SK-N-SH (cell line): ENCODE measurements around the gene MAP3K9. TPM values are rescaled to one million over a fixed set of nuclear protein-coding genes. Genes with fewer than 3 reads are reported as not detected.

Experiments
- CTCF ChIA-PET: fragments of 300-600, 350-600 bp; formaldehyde crosslinking; extraction: SDS; loops from one replicate; lab custom pipeline; 2021; lab: Yijun Ruan, JAX
- POLR2A ChIA-PET: fragments of 350-600 bp; sonication (Branson Sonifier 250); formaldehyde crosslinking; extraction: SDS; loops from one replicate; lab custom pipeline; 2020; ENCODE audit warnings: antibody characterized with exemption, inconsistent platforms; lab: Yijun Ruan, JAX
- DNase-seq: peaks from one replicate; pipeline ENCODE4 v3.0.0; 2012
- H2AFZ ChIP-seq: fragments of 200-600 bp; sonication (generic); 2 replicates; pipeline ENCODE4 v1.8.1; 2016; ENCODE audit warnings: antibody characterized with exemption, mild to moderate bottlenecking, low read depth
- H3F3A ChIP-seq: fragments of 200-600 bp; sonication (generic); replicated peaks from 2 replicates; pipeline ENCODE3; 2016; ENCODE audit warnings: antibody characterized with exemption, mild to moderate bottlenecking; ENCODE audit not compliant: insufficient read depth
- H3K27ac ChIP-seq, 2 experiments: fragments of 200-500 bp in 1 of 2; fragments of 200-600 bp in 1 of 2; sonication (Bioruptor generic) in 1 of 2; sonication (generic), shearing (Covaris generic) in 1 of 2; 2 replicates each; pipeline versions ENCODE4 v1.5.1 to v1.6.1; 2014 to 2016; ENCODE audit warnings: low read depth in 2 of 2, inconsistent platforms in 1 of 2, low read length in 1 of 2, mild to moderate bottlenecking in 1 of 2, mixed read lengths in 1 of 2
- H3K27me3 ChIP-seq: fragments of 200-600 bp; sonication (generic), shearing (Covaris generic); 2 replicates; pipeline ENCODE4 v1.6.1; 2016; ENCODE audit warnings: mixed run types; ENCODE audit not compliant: insufficient read depth
- H3K36me3 ChIP-seq, 2 experiments: fragments of 200-500 bp in 1 of 2; fragments of 200-600 bp in 1 of 2; sonication (Bioruptor generic) in 1 of 2; sonication (generic) in 1 of 2; replicated peaks in 1 of 2; 2 replicates each; pipeline versions ENCODE3 to v1.5.1; 2014 to 2016; ENCODE audit warnings: low read length in 1 of 2, mild to moderate bottlenecking in 1 of 2; ENCODE audit not compliant: insufficient read depth in 2 of 2, control insufficient read depth in 1 of 2
- H3K4me1 ChIP-seq, 2 experiments: fragments of 200-500 bp in 1 of 2; fragments of 200-600 bp in 1 of 2; sonication (Bioruptor generic) in 1 of 2; sonication (generic), shearing (Covaris generic) in 1 of 2; 2 replicates each; pipeline versions ENCODE4 v1.5.1 to v1.6.1; 2014 to 2016; ENCODE audit warnings: low read depth in 1 of 2, low read length in 1 of 2, mixed run types in 1 of 2; ENCODE audit not compliant: insufficient read depth in 2 of 2, control insufficient read depth in 1 of 2
- H3K4me2 ChIP-seq: fragments of 200-600 bp; sonication (generic), shearing (Covaris generic); 2 replicates; pipeline ENCODE4 v1.6.1; 2017; ENCODE audit warnings: mixed run types
- H3K4me3 ChIP-seq, 2 experiments: fragments of 200-500 bp in 1 of 2; fragments of 200-600 bp in 1 of 2; sonication (Bioruptor generic) in 1 of 2; sonication (generic), shearing (Covaris generic) in 1 of 2; 2 replicates each; pipeline versions ENCODE4 v1.5.1 to v1.8.1; 2014 to 2016; ENCODE audit warnings: low read depth in 2 of 2, inconsistent platforms in 1 of 2, low read length in 1 of 2, mild to moderate bottlenecking in 1 of 2, mixed read lengths in 1 of 2, moderate library complexity in 1 of 2
- H3K79me2 ChIP-seq: fragments of 200-600 bp; sonication (generic); 2 replicates; pipeline ENCODE4 v1.8.1; 2017; ENCODE audit warnings: mild to moderate bottlenecking; ENCODE audit not compliant: insufficient read depth
- H3K9ac ChIP-seq: fragments of 200-600 bp; sonication (generic); 2 replicates; pipeline ENCODE4 v1.6.1; 2017; ENCODE audit warnings: mixed run types
- H3K9me2 ChIP-seq: fragments of 200-600 bp; sonication (generic); 2 replicates; pipeline ENCODE4 v1.6.1; 2017; ENCODE audit warnings: mixed run types
- H3K9me3 ChIP-seq: fragments of 200-600 bp; sonication (generic); 2 replicates; pipeline ENCODE4 v1.6.1; 2017; ENCODE audit warnings: mixed run types, mild to moderate bottlenecking, moderate library complexity
- H4K20me1 ChIP-seq: fragments of 200-600 bp; sonication (generic); 2 replicates; pipeline ENCODE4 v1.6.1; 2017; ENCODE audit warnings: mild to moderate bottlenecking, mixed run types; ENCODE audit not compliant: insufficient read depth
- EZH2phosphoT487 ChIP-seq: fragments of 200-600 bp; sonication (generic); IDR thresholded peaks from 2 replicates; pipeline ENCODE4 v1.6.1; 2017; ENCODE audit warnings: low read depth, mixed run types, mild to moderate bottlenecking, antibody characterized with exemption, moderate library complexity, borderline replicate concordance
- FOSL2 ChIP-seq: IDR thresholded peaks from 2 replicates; pipeline ENCODE4 v1.4.0; 2012; ENCODE audit warnings: low read depth, mild to moderate bottlenecking, moderate library complexity, borderline replicate concordance
- FOXM1 ChIP-seq: IDR thresholded peaks from 2 replicates; pipeline ENCODE4 v1.4.0; 2012; ENCODE audit warnings: low read depth, mild to moderate bottlenecking
- MAX ChIP-seq: IDR thresholded peaks from 2 replicates; pipeline ENCODE4 v1.4.0; 2012; ENCODE audit warnings: low read depth
- MEF2A ChIP-seq: IDR thresholded peaks from 2 replicates; pipeline ENCODE4 v1.4.0; 2012; ENCODE audit warnings: low read depth, borderline replicate concordance
- NRF1 ChIP-seq: IDR thresholded peaks from 2 replicates; pipeline ENCODE4 v1.6.1; 2012; ENCODE audit warnings: low read depth, mild to moderate bottlenecking, low read length
- POLR2AphosphoS5 ChIP-seq: IDR thresholded peaks from 2 replicates; pipeline ENCODE4 v1.6.1; 2012; ENCODE audit warnings: low read depth, low read length
- TCF12 ChIP-seq: IDR thresholded peaks from 2 replicates; pipeline ENCODE4 v1.4.0; 2012
- USF1 ChIP-seq: IDR thresholded peaks from 2 replicates; pipeline ENCODE4 v1.4.0; 2012; ENCODE audit warnings: low read depth, borderline replicate concordance
- WGBS: methylation state at CpG from one replicate; pipeline ENCODE4 v1.1.6; 2017; ENCODE audit warnings: low lambda C conversion rate; 5-methylcytosine and 5-hydroxymethylcytosine counted together
- polyA plus RNA-seq, 3 experiments: library from polyadenylated mRNA; depleted of rRNA; stranded (reverse); fragments of >200 nt; gene quantifications; 2 replicates each; pipeline ENCODE4 v1.2.3, GENCODE V29; 2012
- TF ChIP-seq, protein P1 (sequence below): IDR thresholded peaks from 2 replicates; pipeline ENCODE4 v1.6.1; 2012; ENCODE audit warnings: mild to moderate bottlenecking, low read depth, low read length, moderate library complexity
- TF ChIP-seq, protein P2 (sequence below): fragments of 200-600 bp; sonication (generic); IDR thresholded peaks from 2 replicates; pipeline ENCODE4 v1.6.1; 2017; ENCODE audit warnings: antibody characterized with exemption, mild to moderate bottlenecking, moderate library complexity

The MAP3K9 gene
- polyA plus RNA-seq, 1 of the 3 experiments (the other 2 are of a cell fraction): 2.0 TPM

GRCh38 chr14:70789961-70790360, 19.4 kb downstream of the MAP3K9 start:
- Histone ChIP-seq H2AFZ (no peak overlapping the region), H3K27ac (no peak overlapping the region), H3K27me3 (no peaks in the 10 kb centered on the region), H3K9ac (no peak overlapping the region), H4K20me1 (no peaks in the 10 kb centered on the region; the same call in 1 of the 2 replicates), H3K9me2 (no peaks in the 10 kb centered on the region), H3K9me3 (no peaks in the 10 kb centered on the region), H3K36me3 (peaks cover 0 to 9% of the 10 kb centered on the region in 2 experiments), H3K4me2 (no peak overlapping the region), H3F3A (peaks cover 17% of the 10 kb centered on the region), H3K79me2 (no peaks in the 10 kb centered on the region), H3K4me3 (no peak overlapping the region), H3K4me1 (peaks cover 4 to 7% of the 10 kb centered on the region in 2 experiments; a peak in 3 of 4 replicates)
- TF ChIP-seq FOSL2 (no peak), USF1 (no peak), NRF1 (no peak), MEF2A (no peak), FOXM1 (no peak), MAX (no peak), TCF12 (no peak), POLR2AphosphoS5 (no peak), EZH2phosphoT487 (no peak)
- TF ChIP-seq, protein P1, sequence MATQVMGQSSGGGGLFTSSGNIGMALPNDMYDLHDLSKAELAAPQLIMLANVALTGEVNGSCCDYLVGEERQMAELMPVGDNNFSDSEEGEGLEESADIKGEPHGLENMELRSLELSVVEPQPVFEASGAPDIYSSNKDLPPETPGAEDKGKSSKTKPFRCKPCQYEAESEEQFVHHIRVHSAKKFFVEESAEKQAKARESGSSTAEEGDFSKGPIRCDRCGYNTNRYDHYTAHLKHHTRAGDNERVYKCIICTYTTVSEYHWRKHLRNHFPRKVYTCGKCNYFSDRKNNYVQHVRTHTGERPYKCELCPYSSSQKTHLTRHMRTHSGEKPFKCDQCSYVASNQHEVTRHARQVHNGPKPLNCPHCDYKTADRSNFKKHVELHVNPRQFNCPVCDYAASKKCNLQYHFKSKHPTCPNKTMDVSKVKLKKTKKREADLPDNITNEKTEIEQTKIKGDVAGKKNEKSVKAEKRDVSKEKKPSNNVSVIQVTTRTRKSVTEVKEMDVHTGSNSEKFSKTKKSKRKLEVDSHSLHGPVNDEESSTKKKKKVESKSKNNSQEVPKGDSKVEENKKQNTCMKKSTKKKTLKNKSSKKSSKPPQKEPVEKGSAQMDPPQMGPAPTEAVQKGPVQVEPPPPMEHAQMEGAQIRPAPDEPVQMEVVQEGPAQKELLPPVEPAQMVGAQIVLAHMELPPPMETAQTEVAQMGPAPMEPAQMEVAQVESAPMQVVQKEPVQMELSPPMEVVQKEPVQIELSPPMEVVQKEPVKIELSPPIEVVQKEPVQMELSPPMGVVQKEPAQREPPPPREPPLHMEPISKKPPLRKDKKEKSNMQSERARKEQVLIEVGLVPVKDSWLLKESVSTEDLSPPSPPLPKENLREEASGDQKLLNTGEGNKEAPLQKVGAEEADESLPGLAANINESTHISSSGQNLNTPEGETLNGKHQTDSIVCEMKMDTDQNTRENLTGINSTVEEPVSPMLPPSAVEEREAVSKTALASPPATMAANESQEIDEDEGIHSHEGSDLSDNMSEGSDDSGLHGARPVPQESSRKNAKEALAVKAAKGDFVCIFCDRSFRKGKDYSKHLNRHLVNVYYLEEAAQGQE: no peak
- TF ChIP-seq, protein P2, sequence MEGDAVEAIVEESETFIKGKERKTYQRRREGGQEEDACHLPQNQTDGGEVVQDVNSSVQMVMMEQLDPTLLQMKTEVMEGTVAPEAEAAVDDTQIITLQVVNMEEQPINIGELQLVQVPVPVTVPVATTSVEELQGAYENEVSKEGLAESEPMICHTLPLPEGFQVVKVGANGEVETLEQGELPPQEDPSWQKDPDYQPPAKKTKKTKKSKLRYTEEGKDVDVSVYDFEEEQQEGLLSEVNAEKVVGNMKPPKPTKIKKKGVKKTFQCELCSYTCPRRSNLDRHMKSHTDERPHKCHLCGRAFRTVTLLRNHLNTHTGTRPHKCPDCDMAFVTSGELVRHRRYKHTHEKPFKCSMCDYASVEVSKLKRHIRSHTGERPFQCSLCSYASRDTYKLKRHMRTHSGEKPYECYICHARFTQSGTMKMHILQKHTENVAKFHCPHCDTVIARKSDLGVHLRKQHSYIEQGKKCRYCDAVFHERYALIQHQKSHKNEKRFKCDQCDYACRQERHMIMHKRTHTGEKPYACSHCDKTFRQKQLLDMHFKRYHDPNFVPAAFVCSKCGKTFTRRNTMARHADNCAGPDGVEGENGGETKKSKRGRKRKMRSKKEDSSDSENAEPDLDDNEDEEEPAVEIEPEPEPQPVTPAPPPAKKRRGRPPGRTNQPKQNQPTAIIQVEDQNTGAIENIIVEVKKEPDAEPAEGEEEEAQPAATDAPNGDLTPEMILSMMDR: no peak
- ChIA-PET CTCF (no interaction called here), POLR2A (no interaction called here)
- WGBS: 90% methylated on average over 4 of the region's 4 CpGs
- DNase-seq: no peak
